ENCODE data around the gene ANKMY2. TPM values are rescaled to one million over a fixed set of nuclear protein-coding genes. Genes with fewer than 3 reads are reported as not detected.

ANKMY2 gene
- polyA plus RNA-seq, 3 donors: 4.8 to 7.5 (median 7.0) TPM

DNA sequence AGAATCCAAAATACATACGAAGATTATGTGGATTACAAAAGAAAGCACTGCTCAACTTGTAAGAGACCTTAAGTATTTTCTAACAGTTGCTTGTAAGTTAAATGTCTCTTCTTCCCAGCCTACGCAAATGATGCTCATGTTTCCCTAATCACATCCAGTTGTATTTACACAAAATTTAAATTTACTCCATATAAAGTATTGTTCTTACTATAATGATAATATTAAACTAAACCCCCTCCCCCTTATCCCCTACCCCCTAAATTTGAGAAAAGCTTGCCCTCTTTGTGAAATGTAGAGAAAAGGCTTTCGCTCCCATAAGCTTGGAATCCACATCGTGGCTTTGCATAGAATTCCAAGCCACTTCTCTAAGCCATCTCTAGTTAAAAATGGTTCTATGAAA, 29.4 kb downstream of the ANKMY2 start:
- Mint-ChIP-seq H3K4me3 (no peak overlapping the region), H3K9me3 (no peaks in the 10 kb centered on the region), H3K27ac (no peak overlapping the region), H3K4me1 (no peaks in the 10 kb centered on the region), H3K36me3 (peaks cover 38 to 62% of the 10 kb centered on the region in 2 donors), H3K27me3 (ENCODE audit: low read depth in 3 of 3) (no peaks in the 10 kb centered on the region)
- peaks cover 20 to 54% of the 10 kb centered on the region in 2 donors for H3K36me3 ChIP-seq (replicated peaks in 1 of 2; ENCODE audit: control insufficient read depth in 1 of 2, insufficient read depth in 2 of 2, low read length in 2 of 2)
- H3K27ac ChIP-seq (ENCODE audit: low read depth in 1 of 2, low read length in 2 of 2): no peak overlapping the region
- no peaks in the 10 kb centered on the region for H3K9me3 ChIP-seq (replicated peaks in 1 of 2; ENCODE audit: control insufficient read depth in 1 of 2, insufficient read depth in 1 of 2, low read length in 2 of 2)
- H3K9ac ChIP-seq (ENCODE audit: insufficient read depth, low read length, poor library complexity, severe bottlenecking): no peak overlapping the region
- WGBS (ENCODE audit: insufficient coverage): no CpG with 5 or more reads among the region's 4 CpGs
- no peak overlapping the region for H3K4me2 ChIP-seq (replicated peaks; ENCODE audit: extremely low read depth, low read length, poor library complexity, severe bottlenecking)
- TF ChIP-seq, protein P1, sequence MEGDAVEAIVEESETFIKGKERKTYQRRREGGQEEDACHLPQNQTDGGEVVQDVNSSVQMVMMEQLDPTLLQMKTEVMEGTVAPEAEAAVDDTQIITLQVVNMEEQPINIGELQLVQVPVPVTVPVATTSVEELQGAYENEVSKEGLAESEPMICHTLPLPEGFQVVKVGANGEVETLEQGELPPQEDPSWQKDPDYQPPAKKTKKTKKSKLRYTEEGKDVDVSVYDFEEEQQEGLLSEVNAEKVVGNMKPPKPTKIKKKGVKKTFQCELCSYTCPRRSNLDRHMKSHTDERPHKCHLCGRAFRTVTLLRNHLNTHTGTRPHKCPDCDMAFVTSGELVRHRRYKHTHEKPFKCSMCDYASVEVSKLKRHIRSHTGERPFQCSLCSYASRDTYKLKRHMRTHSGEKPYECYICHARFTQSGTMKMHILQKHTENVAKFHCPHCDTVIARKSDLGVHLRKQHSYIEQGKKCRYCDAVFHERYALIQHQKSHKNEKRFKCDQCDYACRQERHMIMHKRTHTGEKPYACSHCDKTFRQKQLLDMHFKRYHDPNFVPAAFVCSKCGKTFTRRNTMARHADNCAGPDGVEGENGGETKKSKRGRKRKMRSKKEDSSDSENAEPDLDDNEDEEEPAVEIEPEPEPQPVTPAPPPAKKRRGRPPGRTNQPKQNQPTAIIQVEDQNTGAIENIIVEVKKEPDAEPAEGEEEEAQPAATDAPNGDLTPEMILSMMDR (IDR thresholded peaks at IDR 0.05): no peak
- no peaks in the 10 kb centered on the region for H4K20me1 ChIP-seq (ENCODE audit: insufficient read depth, low read length)
- no peak for DNase-seq
- no peaks in the 10 kb centered on the region for H3K4me1 ChIP-seq (ENCODE audit: control insufficient read depth in 1 of 2, insufficient read depth in 2 of 2, low read length in 2 of 2)
- H3K4me3 ChIP-seq (replicated peaks in 1 of 3; ENCODE audit: low read depth in 2 of 3, low read length in 3 of 3): no peak overlapping the region
- intact Hi-C loops (cut with micrococcal nuclease): no loop called here
- no peaks in the 10 kb centered on the region for H3K27me3 ChIP-seq (ENCODE audit: control insufficient read depth in 2 of 2, insufficient read depth in 2 of 2, low read length in 2 of 2)
- no peak overlapping the region for H2AFZ ChIP-seq (ENCODE audit: insufficient read depth, low read depth, low read length, poor library complexity, severe bottlenecking)
- no peaks in the 10 kb centered on the region for H3K79me2 ChIP-seq (ENCODE audit: insufficient read depth, low read length)

- WGBS (ENCODE audit: insufficient coverage): 100% methylated on average over 3 of the region's 5 CpGs
- Histone ChIP-seq H4K20me1 (ENCODE audit: insufficient read depth, low read length) (no peaks in the 10 kb centered on the region), H3K36me3 (replicated peaks in 1 of 2; ENCODE audit: control insufficient read depth in 1 of 2, insufficient read depth in 2 of 2, low read length in 2 of 2) (peaks cover 20 to 49% of the 10 kb centered on the region in 2 donors), H3K4me1 (ENCODE audit: control insufficient read depth in 1 of 2, insufficient read depth in 2 of 2, low read length in 2 of 2) (no peaks in the 10 kb centered on the region), H3K9me3 (replicated peaks in 1 of 2; ENCODE audit: control insufficient read depth in 1 of 2, insufficient read depth in 1 of 2, low read length in 2 of 2) (no peaks in the 10 kb centered on the region), H3K27me3 (ENCODE audit: control insufficient read depth in 2 of 2, insufficient read depth in 2 of 2, low read length in 2 of 2) (no peaks in the 10 kb centered on the region), H3K4me3 (replicated peaks in 1 of 3; ENCODE audit: low read depth in 2 of 3, low read length in 3 of 3) (no peak overlapping the region), H3K9ac (ENCODE audit: insufficient read depth, low read length, poor library complexity, severe bottlenecking) (no peak overlapping the region), H3K4me2 (replicated peaks; ENCODE audit: extremely low read depth, low read length, poor library complexity, severe bottlenecking) (no peak overlapping the region), H3K79me2 (ENCODE audit: insufficient read depth, low read length) (no peaks in the 10 kb centered on the region), H2AFZ (ENCODE audit: insufficient read depth, low read depth, low read length, poor library complexity, severe bottlenecking) (no peak overlapping the region), H3K27ac (ENCODE audit: low read depth in 1 of 2, low read length in 2 of 2) (no peak overlapping the region)
- no peaks in the 10 kb centered on the region for H3K27me3 Mint-ChIP-seq (ENCODE audit: low read depth in 3 of 3)
- no peaks in the 10 kb centered on the region for H3K4me1 Mint-ChIP-seq
- H3K9me3 Mint-ChIP-seq: no peaks in the 10 kb centered on the region
- H3K27ac Mint-ChIP-seq: no peak overlapping the region
- no peak for DNase-seq
- TF ChIP-seq, protein P1 (IDR thresholded peaks at IDR 0.05): no peak
- H3K4me3 Mint-ChIP-seq: no peak overlapping the region
- intact Hi-C loops (cut with micrococcal nuclease): no loop called here
- H3K36me3 Mint-ChIP-seq: peaks cover 43 to 53% of the 10 kb centered on the region in 2 donors
Measured at GRCh38 chr7:16615228-16615627, 30.3 kb downstream of the ANKMY2 start.
